ENCODE measurements around the gene CMTM5.

The CMTM5 gene

DNA sequence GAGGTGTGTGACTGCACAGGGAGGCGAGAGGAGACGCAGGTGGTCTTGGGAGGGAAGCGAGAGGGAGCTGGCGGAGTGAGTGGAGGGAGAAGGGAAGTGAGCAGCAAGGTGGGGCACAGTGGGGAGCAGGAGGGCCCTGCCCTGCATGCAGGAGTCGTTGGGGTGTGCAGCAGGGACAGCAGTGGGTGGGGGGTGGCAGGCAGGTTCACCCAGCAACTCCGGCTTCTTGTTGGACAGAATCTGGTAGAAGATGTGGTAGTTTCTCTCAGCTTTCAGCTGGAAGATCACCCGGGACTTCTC lies 26.2 kb downstream of the CMTM5 start:
- TF ChIP-seq, protein P1, sequence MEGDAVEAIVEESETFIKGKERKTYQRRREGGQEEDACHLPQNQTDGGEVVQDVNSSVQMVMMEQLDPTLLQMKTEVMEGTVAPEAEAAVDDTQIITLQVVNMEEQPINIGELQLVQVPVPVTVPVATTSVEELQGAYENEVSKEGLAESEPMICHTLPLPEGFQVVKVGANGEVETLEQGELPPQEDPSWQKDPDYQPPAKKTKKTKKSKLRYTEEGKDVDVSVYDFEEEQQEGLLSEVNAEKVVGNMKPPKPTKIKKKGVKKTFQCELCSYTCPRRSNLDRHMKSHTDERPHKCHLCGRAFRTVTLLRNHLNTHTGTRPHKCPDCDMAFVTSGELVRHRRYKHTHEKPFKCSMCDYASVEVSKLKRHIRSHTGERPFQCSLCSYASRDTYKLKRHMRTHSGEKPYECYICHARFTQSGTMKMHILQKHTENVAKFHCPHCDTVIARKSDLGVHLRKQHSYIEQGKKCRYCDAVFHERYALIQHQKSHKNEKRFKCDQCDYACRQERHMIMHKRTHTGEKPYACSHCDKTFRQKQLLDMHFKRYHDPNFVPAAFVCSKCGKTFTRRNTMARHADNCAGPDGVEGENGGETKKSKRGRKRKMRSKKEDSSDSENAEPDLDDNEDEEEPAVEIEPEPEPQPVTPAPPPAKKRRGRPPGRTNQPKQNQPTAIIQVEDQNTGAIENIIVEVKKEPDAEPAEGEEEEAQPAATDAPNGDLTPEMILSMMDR (IDR thresholded peaks at IDR 0.05; ENCODE audit: extremely low read depth, missing control alignments): no peak
- no peak for DNase-seq (ENCODE audit: low spot score)

DNA sequence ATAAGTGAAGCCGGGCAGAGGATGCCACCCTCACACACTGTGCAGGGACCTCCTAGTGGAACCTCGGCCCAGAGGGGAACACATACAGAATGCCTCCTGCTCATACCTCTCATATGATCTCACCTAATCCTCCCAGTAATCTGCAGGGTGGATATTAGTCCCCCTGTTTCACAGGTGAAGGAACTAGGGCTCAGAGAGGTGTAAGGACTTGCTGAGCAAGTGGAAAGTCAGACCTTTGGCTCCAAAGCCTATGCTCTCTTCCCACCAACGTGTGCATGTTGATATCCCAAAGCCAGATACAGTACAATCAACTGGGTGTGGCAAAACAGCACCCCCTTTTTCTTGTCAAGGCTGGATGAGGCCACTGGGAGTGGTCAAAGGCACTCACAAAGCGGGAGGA lies 27.1 kb downstream of the CMTM5 start:
- TF ChIP-seq, protein P1 (IDR thresholded peaks at IDR 0.05; ENCODE audit: extremely low read depth, missing control alignments): no peak
- DNase-seq (ENCODE audit: low spot score): no peak

DNA sequence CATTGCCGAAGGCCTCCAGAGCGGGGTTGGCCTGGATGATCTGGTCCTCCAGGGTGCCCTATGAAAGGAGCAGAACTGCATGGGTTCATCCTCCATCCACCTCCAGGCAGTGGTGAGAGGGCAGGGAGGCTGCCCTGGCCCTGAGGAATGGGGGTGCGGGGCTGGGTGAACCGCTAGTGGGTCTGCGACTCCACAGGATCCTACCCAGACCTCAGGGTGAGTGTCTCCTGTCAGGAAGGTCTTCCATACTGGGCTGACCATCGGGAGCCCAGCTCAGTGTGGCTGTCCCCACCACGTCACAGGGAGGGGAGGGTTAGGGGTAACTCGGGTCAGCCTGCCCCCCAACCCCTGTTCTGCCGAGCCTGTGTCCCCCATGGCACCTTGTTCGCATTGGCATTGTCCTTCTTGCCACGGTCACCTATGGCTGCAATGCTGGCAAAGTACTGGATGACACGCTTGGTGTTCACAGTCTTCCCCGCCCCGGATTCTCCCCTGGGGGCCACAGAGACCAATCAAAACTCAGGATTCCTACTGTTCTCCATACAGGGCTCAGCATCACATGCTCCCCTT lies 27.6 kb downstream of the CMTM5 start:
- TF ChIP-seq, protein P1 (IDR thresholded peaks at IDR 0.05; ENCODE audit: extremely low read depth, missing control alignments): no peak
- DNase-seq (ENCODE audit: low spot score): no peak

DNA sequence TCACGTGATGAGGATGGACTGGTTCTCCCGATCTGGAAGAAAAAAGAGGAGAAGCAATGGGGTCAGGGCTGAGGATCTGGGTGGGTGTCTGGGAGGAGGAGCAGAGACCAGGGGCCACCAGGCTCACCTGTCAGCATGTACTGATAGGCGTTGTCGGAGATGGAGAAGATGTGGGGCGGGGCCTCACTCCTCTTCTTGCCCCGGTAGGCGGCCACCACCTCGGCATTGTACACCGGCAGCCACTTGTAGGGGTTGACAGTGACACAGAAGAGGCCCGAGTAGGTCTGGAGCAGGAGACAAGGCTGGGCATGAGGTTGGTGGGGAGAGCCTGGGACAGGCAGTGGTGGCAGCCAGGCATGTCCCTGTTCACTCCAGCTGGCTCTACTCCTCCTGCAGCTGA lies 28.2 kb downstream of the CMTM5 start:
- no peak for DNase-seq (ENCODE audit: low spot score)
- TF ChIP-seq, protein P1 (IDR thresholded peaks at IDR 0.05; ENCODE audit: extremely low read depth, missing control alignments): no peak

DNA sequence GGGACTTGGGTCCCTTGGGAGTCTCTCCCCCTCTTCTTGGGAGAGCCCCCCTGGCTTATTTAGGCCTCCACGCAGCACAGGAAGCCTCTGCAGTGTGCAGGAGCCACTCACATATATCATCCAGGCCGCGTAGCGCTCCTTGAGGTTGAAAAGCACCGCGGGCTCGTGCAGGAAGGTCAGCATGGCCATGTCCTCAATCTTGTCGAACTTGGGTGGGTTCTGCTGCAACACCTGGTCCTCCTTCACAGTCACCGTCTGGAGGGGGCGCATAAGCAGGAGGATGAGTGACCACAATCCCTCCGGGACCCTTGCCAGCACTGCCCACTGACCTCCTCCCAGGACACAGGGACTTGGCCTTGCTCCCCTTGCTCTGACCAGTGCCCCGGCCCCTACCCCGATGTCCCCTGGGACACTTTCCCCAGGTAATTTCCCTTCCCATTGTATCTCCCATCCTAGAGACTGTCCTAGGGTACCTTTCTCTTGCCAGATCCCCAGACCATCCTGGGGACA lies 28.7 kb downstream of the CMTM5 start:
- TF ChIP-seq, protein P1 (IDR thresholded peaks at IDR 0.05; ENCODE audit: extremely low read depth, missing control alignments): no peak
- no peak for DNase-seq (ENCODE audit: low spot score)

DNA sequence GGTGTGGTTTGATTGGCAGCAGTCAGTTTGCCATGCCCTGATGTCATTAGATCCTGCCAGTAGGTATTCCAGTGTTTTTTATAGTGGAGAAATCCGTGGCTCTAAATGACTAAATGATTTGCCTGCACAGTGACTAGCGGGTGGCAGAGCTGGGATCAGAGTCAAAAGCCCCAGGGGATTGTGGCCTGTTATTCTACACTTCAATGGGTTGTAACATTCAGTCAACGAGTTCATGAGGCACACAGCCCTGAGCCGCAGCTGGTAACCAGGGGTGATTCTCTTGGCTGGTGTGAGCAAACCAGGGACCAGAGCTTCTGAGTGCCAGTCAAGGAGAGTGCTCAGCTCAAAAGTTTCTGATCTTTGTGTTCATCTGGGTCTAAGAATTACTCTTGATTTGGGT lies 29.4 kb downstream of the CMTM5 start:
- TF ChIP-seq, protein P1 (IDR thresholded peaks at IDR 0.05; ENCODE audit: extremely low read depth, missing control alignments): no peak
- no peak for DNase-seq (ENCODE audit: low spot score)

DNA sequence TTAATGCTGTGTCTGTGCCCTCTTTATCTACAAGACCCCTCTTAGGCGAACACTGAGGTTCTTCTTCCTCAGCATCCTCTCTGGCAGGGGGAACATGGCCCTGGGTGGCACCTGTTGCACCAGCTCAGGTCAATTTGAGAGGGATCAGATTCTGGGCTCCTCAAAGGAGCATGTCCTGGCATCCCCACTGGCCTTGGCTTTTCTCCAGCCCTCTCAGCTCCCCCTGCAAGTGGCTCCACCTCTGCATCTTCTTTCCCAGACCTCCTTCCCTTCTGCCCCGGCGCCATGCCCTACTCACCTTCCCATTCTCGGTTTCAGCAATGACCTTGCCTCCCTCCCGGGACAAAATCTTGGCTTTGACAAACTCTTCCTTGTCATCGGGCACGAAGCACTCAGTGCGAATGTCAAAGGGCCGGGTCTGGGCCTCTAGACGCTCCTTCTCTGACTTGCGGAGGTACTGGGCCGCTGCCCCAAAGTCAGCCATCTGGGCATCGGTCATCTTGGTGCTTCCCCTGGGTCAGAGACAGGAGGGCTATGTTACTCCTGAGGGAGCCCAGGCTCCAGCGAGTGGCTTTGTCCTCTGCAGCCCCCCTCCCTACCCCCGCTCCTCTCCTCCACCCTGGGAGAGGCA lies 30.0 kb downstream of the CMTM5 start:
- TF ChIP-seq, protein P1 (IDR thresholded peaks at IDR 0.05; ENCODE audit: extremely low read depth, missing control alignments): no peak
- DNase-seq (ENCODE audit: low spot score): no peak

Data from GM20000 (cell line).